GM19240 (cell line): ENCODE measurements around the gene ZNF3.
A peak's percentile ranks its signal among the peaks of the same experiment; 100 is the strongest.

ENCODE experiments used
- DNase-seq: peaks from one replicate; pipeline ENCODE4 v3.0.0; 2011; ENCODE audit warnings: low spot score; ENCODE audit not compliant: insufficient read length

The ZNF3 gene

GRCh38 chr7:100109521-100110163 is 28.1 kb upstream of the ZNF3 start:
- no peak for DNase-seq

GRCh38 chr7:100107890-100108289 is 26.4 kb upstream of the ZNF3 start:
- no peak for DNase-seq

GRCh38 chr7:100107125-100107737 is 25.7 kb upstream of the ZNF3 start:
- DNase-seq: no peak

- no peak for DNase-seq
Observed at GRCh38 chr7:100106633-100107032, 25.1 kb upstream of the ZNF3 start.

- DNase-seq: no peak
Observed at GRCh38 chr7:100105534-100105933, 24.0 kb upstream of the ZNF3 start.

- no peak for DNase-seq
Observed at GRCh38 chr7:100102950-100103840, 21.7 kb upstream of the ZNF3 start.

GRCh38 chr7:100101016-100101862 is 19.7 kb upstream of the ZNF3 start, which contains the start of the genes AP4M1 and MCM7:
AP4M1 (plus strand) TSS chr7:100101643; CDS start chr7:100101715, 72 bp downstream.
MCM7 (minus strand) TSS chr7:100101397; CDS start chr7:100101294, 103 bp downstream.
- peak; percentile 91 for DNase-seq

GRCh38 chr7:100100420-100101015 is 19.0 kb upstream of the ZNF3 start:
- DNase-seq: peak; percentile 87

- DNase-seq: no peak
Observed at GRCh38 chr7:100099452-100099851, 17.9 kb upstream of the ZNF3 start.

GRCh38 chr7:100098913-100099312 is 17.4 kb upstream of the ZNF3 start:
- no peak for DNase-seq

- DNase-seq: no peak
Observed at GRCh38 chr7:100095704-100096103, 14.2 kb upstream of the ZNF3 start.

GRCh38 chr7:100095289-100095688 is 13.8 kb upstream of the ZNF3 start:
- no peak for DNase-seq

GRCh38 chr7:100093925-100094486 is 12.5 kb upstream of the ZNF3 start:
- no peak for DNase-seq

- no peak for DNase-seq
Observed at GRCh38 chr7:100093498-100093897, 12.0 kb upstream of the ZNF3 start.

GRCh38 chr7:100093054-100093453 is 11.5 kb upstream of the ZNF3 start:
- DNase-seq: no peak

GRCh38 chr7:100091411-100092181 is 10.1 kb upstream of the ZNF3 start:
- no peak for DNase-seq

- no peak for DNase-seq
Observed at GRCh38 chr7:100090527-100091410, 9.2 kb upstream of the ZNF3 start.

- no peak for DNase-seq
Observed at GRCh38 chr7:100089458-100090196, 8.1 kb upstream of the ZNF3 start.
